GM19099 (cell line): ENCODE data around the gene MORF4L1.

Experiments
- POLR2A ChIP-seq: IDR thresholded peaks from 3 replicates; pipeline ENCODE4 v1.6.1; 2011; ENCODE audit warnings: low read depth; ENCODE audit not compliant: insufficient read length; ENCODE audit errors: extremely low read depth

The MORF4L1 gene

GRCh38 chr15:78850941-78851755 is 21.5 kb upstream of the MORF4L1 start:
- TF ChIP-seq POLR2A: no peak

- TF ChIP-seq POLR2A: no peak
Observed at GRCh38 chr15:78853500-78853899, 19.2 kb upstream of the MORF4L1 start.

- TF ChIP-seq POLR2A: no peak
Observed at GRCh38 chr15:78854833-78855372, 17.8 kb upstream of the MORF4L1 start.

GRCh38 chr15:78855746-78856145 is 16.9 kb upstream of the MORF4L1 start:
- no peak for TF ChIP-seq POLR2A

GRCh38 chr15:78859971-78860719 is 12.5 kb upstream of the MORF4L1 start:
- TF ChIP-seq POLR2A: no peak

- no peak for TF ChIP-seq POLR2A
Observed at GRCh38 chr15:78866803-78867202, 5.9 kb upstream of the MORF4L1 start.

- no peak for TF ChIP-seq POLR2A
Observed at GRCh38 chr15:78868366-78868765, 4.3 kb upstream of the MORF4L1 start.

GRCh38 chr15:78872972-78873792 is 492 bp downstream of the MORF4L1 start:
- peak; percentile 74 for TF ChIP-seq POLR2A

GRCh38 chr15:78873793-78874765 is 1.4 kb downstream of the MORF4L1 start:
- TF ChIP-seq POLR2A: peak; percentile 4

GRCh38 chr15:78875107-78875914 is 2.6 kb downstream of the MORF4L1 start:
- TF ChIP-seq POLR2A: no peak

GRCh38 chr15:78878356-78878755 is 5.7 kb downstream of the MORF4L1 start:
- no peak for TF ChIP-seq POLR2A

- TF ChIP-seq POLR2A: no peak
Observed at GRCh38 chr15:78879517-78880241, 7.0 kb downstream of the MORF4L1 start.

GRCh38 chr15:78880242-78880533 is 7.5 kb downstream of the MORF4L1 start:
- no peak for TF ChIP-seq POLR2A
